HG02870 (cell line): ENCODE measurements around the gene COIL.

Experiments
- ATAC-seq: cut with Tn5 transposase; IDR thresholded peaks from one replicate; pipeline ENCODE4 v1.9.1; 2021; ENCODE audit warnings: mild to moderate bottlenecking, moderate library complexity; ENCODE audit not compliant: unreplicated experiment

COIL gene

GRCh38 chr17:56910509-56911235, 50.2 kb downstream of the COIL start:
- no peak for ATAC-seq

- no peak for ATAC-seq
Observed at GRCh38 chr17:56909742-56910508, 50.9 kb downstream of the COIL start.

- ATAC-seq: peak; percentile 76
Observed at GRCh38 chr17:56908001-56908542, 52.8 kb downstream of the COIL start.

- no peak for ATAC-seq
Observed at GRCh38 chr17:56903560-56903959, 57.3 kb downstream of the COIL start.

GRCh38 chr17:56902348-56902747, 58.5 kb downstream of the COIL start:
- ATAC-seq: no peak

- ATAC-seq: no peak
Observed at GRCh38 chr17:56899403-56899802, 61.4 kb downstream of the COIL start.

- no peak for ATAC-seq
Observed at GRCh38 chr17:56898874-56899273, 62.0 kb downstream of the COIL start.

- ATAC-seq: no peak
Observed at GRCh38 chr17:56897646-56898424, 63.0 kb downstream of the COIL start.

GRCh38 chr17:56896968-56897359, 63.9 kb downstream of the COIL start:
- no peak for ATAC-seq

- no peak for ATAC-seq
Observed at GRCh38 chr17:56896217-56896967, 64.5 kb downstream of the COIL start.

GRCh38 chr17:56894859-56895455, 65.9 kb downstream of the COIL start:
- ATAC-seq: no peak

- no peak for ATAC-seq
Observed at GRCh38 chr17:56893503-56893902, 67.3 kb downstream of the COIL start.

- ATAC-seq: no peak
Observed at GRCh38 chr17:56892333-56892732, 68.5 kb downstream of the COIL start.

GRCh38 chr17:56891751-56892150, 69.1 kb downstream of the COIL start:
- ATAC-seq: no peak

GRCh38 chr17:56890906-56891674, 69.8 kb downstream of the COIL start:
- ATAC-seq: no peak

- no peak for ATAC-seq
Observed at GRCh38 chr17:56890390-56890789, 70.5 kb downstream of the COIL start.
